ENCODE results near the gene PRCC. TPM values are rescaled to one million over a fixed set of nuclear protein-coding genes. Genes with fewer than 3 reads are reported as not detected.

The PRCC gene
- total RNA-seq, 1 donor from 2014 or later, result 9.6 TPM

GRCh38 chr1:156841295-156841855 is 74.0 kb downstream of the PRCC start:
- DNase-seq (ENCODE audit: low read depth in 2 of 2), result no peak

DNA sequence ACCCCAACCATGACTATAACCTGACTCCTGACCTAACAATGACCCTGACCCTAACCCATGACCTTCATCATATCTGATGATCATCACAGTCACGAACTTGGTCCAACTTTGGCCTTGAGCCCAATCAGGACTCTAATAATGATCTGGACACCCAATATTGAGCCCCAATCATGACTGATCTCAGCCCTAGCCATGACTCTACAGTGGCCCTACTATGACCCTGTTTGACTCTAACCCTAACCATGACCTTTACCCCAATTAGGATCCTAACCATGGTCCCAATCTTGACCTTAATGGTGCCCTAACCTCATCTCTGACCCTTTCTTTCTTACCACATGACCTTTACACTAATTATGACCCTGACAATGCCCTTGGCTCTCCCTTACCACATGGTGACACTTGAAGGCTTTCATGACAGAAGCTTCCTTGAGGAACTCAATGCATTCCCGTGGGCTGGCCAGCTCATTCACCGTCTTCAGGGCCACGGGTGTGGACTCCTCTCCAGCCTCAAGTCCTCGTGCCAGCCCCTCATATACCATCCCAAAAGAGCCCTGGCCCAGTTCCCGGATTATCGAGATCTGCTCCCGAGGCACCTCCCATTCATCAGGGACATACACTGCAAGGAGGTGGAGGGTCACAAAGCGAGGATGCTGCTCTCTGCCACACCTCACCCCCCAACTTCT is 75.4 kb downstream of the PRCC start:
- DNase-seq (ENCODE audit: low read depth in 2 of 2), result no peak

DNA sequence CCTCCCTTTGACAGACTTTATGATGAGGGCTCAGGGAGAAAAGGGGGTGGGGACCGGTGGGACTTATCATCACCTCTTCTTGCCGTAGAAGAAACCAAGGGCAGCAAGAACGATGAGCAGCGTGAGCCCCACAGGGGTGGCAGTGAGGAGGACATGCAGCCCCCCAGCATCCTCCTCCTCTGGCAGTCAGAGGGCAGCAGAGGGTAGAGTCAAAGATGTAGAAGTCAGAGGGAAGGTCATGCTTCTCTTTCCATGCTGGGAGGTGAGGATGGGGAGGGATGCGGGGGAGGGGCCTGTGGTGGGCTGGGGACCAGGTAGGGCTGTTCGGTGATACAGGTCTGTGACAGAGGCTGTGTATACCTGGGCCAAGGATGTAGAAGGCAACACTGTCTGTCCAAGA is 76.8 kb downstream of the PRCC start:
- no peak for DNase-seq (ENCODE audit: low read depth in 2 of 2)

- no peak for DNase-seq (ENCODE audit: low read depth in 2 of 2)
These were observed 77.3 kb downstream of the PRCC start for GRCh38 chr1:156844638-156845037.

GRCh38 chr1:156845055-156845952 is 78.0 kb downstream of the PRCC start:
- no peak for DNase-seq (ENCODE audit: low read depth in 2 of 2)

GRCh38 chr1:156845953-156846545 is 78.7 kb downstream of the PRCC start:
- DNase-seq (ENCODE audit: low read depth in 2 of 2), result no peak

- no peak for DNase-seq (ENCODE audit: low read depth in 2 of 2)
These were observed 79.3 kb downstream of the PRCC start for GRCh38 chr1:156846643-156847042.

GRCh38 chr1:156847591-156848460 is 80.5 kb downstream of the PRCC start:
- DNase-seq (ENCODE audit: low read depth in 2 of 2), result no peak

- no peak for DNase-seq (ENCODE audit: low read depth in 2 of 2)
These were observed 81.3 kb downstream of the PRCC start for GRCh38 chr1:156848461-156849150.

DNA sequence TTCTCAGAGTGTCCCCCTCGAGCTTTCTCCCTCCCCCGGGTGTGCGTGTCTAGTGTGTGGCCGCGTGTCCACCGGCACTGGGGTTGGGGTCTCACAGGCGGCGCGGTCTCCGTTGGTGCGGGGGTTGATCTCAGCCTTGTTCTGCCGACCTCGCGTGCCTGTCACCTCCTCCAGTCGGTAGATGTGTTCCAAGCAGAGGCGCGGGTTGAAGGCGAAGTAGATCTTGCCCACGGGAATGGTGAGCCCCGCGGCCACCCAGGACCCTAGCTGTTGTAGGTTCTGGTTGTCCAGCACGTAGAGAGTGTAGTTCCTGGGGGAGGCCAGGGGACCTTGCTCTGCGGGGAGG is 81.8 kb downstream of the PRCC start:
- no peak for DNase-seq (ENCODE audit: low read depth in 2 of 2)

Other genes starting within 250 kb of the PRCC start
- 6.8 and 12.8 TPM in 2 replicates for gene IQGAP3, start 195.0 kb upstream of the PRCC start, total RNA-seq
- gene TTC24, start 187.8 kb upstream of the PRCC start, total RNA-seq, result not detected in 2 replicates
- gene NAXE, start 175.8 kb upstream of the PRCC start, total RNA-seq, result 53.1 and 55.3 TPM in 2 replicates
- 12.7 and 18.1 TPM in 2 replicates for gene GPATCH4, start 166.1 kb upstream of the PRCC start, total RNA-seq
- gene HAPLN2, start 148.1 kb upstream of the PRCC start, total RNA-seq, result 0.13 TPM in 1 of 2 replicates, not detected in the other
- gene BCAN, start 125.4 kb upstream of the PRCC start, total RNA-seq, result not detected in 2 replicates
- 38.3 and 55.1 TPM in 2 replicates for gene NES, start 90.1 kb upstream of the PRCC start, total RNA-seq
- 0.25 TPM in 1 of 2 replicates, not detected in the other for gene CRABP2, start 62.0 kb upstream of the PRCC start, total RNA-seq
- 7.3 and 12.4 TPM in 2 replicates for gene METTL25B, start 39.1 kb upstream of the PRCC start, total RNA-seq
- 6.0 and 7.2 TPM in 2 replicates for gene ISG20L2, start 38.8 kb upstream of the PRCC start, total RNA-seq
- gene MRPL24, start 26.4 kb upstream of the PRCC start, total RNA-seq, result 29.8 and 46.7 TPM in 2 replicates
- gene HDGF, start 15.9 kb upstream of the PRCC start, total RNA-seq, result 93.6 and 114 TPM in 2 replicates
- gene SH2D2A, start 49.3 kb downstream of the PRCC start, total RNA-seq, result 0.13 TPM in 1 of 2 replicates, not detected in the other
- gene INSRR, start 91.6 kb downstream of the PRCC start, total RNA-seq, result not detected in 2 replicates
- not detected in 2 replicates for gene NTRK1, start 93.3 kb downstream of the PRCC start, total RNA-seq
- 10.9 and 25.2 TPM in 2 replicates for gene PEAR1, start 126.2 kb downstream of the PRCC start, total RNA-seq
- 0.13 TPM in 2 replicates for gene LRRC71, start 153.1 kb downstream of the PRCC start, total RNA-seq

Data from dermis microvascular lymphatic vessel endothelial cell (primary cell).